Germinal center (tissue), 1 donor: ENCODE results near the gene C2orf92.

Experiments
- DNase-seq: peaks from one replicate; pipeline ENCODE4 v3.0.0; 2012; ENCODE audit warnings: mixed read lengths, low spot score

C2orf92 gene

DNA sequence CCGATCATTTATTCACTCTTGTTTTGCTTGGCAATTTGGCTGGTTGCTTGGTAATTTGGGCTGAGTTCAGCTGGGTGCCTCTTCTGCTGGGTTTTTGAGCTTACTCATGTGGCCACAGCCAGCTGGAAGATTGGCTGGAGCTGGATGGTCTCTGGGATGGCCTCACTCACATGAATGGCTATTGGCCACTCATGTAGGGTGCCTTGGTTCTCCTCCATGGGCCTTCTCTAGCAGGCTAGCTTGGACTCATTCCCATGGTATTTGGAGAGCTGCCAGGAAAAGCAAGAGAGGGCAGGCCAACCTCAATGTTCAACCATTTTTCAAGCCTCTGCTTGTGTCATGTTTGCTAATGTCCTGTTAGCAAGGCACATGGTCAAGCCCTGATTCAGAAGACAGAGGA, 60.7 kb downstream of the C2orf92 start:
- no peak for DNase-seq

DNA sequence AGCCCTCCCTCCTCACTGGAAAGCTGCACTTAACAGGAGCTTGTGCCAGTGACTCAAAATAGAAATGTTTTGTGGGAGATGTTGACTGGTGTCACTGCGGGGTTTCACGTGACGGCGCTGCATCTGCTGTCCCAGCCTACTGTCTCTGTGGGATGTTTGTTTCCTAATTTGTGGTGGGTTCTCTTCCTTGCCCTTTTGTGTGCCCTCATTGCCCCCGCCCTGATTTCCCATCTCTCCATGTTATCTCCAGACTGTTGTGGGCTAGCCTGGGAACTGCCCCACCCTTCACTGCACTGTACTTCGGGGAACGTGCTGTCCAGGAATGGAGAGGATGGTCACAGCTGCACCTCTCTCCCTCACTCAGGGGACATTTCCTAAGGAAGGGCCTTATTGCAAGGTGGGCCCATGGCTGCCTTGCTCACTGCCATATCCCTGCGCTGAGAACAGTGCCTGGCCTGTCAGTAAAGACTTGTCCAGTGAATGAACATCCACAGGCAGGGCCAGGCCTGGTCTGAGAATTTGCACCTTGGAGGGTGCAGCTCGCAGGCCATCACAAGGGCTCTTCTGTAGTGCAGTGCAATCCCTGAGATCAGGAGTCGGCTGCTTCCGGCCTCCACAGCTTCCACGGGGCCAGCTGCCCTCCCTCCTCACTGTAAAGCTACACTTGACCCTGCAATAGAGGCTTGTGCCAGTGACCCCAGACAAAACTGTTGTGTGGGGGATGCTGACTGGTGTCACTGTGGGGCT, 61.9 kb downstream of the C2orf92 start:
- DNase-seq = no peak

DNA sequence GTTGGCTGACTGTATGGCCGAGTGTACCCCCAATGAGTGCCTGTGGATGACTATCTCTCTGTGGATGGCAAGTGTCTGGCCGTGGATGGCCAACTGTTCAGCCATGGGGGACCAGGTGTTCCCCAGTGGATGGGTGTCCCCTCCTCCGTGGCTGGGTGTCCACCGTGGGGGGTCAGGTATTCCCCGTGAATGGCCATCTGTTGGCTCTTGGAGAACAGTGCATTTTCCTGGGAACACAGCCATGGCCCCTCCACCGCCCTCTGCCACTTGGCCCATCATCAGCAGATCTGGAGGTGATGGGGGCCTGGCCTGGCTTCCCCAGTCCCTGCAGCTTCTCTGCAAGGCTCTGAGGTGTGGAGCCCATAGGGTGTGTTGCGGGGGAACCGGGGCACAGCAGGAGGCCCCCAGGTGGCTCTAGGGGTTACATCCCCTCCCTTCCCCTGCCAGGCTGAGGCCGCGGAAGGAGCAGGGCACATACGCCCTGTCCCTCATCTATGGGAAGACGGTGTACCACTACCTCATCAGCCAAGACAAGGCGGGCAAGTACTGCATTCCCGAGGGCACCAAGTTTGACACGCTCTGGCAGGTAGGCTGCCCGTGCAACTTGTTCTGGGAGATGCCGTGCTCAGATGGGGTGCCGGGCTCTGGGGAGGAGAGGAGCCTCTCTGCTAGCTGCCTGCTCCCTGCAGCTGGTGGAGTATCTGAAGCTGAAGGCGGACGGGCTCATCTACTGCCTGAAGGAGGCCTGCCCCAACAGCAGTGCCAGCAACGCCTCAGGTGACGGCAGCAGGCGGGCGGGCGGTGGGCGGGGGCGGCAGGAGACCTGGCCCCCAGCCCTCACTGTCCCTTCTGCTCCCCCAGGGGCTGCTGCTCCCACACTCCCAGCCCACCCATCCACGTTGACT, 63.2 kb downstream of the C2orf92 start:
- DNase-seq = no peak

DNA sequence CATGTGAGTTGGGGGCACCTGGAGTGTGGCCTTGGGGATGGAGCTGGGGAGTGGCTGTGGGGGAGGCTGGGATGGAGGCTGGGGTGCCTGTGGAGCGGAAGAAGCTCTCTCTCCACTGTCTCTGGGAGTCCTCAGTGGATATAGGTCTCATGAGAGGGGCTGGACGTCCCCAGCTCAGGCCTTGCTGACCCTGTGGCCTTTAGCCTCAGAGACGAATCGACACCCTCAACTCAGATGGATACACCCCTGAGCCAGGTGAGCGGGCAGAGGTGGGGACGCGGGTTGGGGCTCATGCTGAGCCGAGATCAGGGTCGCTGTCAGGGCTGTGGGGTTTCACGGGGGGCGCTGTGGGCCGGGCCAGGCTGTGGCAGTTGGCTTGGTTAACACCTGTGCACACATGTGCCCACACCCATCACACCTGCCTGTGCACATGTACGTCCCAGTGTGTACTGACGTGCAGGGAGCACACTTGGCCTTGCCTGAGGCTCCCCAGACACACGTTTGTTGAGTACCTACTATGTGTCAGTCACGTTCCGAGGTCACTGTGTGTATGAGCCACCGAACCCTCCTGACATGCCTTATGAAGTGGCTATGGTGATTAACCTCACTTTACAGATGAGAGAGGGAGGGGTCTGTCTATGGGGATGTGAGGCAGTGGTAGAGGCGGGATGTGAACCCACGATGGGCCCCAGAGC, 64.0 kb downstream of the C2orf92 start:
- no peak for DNase-seq

DNA sequence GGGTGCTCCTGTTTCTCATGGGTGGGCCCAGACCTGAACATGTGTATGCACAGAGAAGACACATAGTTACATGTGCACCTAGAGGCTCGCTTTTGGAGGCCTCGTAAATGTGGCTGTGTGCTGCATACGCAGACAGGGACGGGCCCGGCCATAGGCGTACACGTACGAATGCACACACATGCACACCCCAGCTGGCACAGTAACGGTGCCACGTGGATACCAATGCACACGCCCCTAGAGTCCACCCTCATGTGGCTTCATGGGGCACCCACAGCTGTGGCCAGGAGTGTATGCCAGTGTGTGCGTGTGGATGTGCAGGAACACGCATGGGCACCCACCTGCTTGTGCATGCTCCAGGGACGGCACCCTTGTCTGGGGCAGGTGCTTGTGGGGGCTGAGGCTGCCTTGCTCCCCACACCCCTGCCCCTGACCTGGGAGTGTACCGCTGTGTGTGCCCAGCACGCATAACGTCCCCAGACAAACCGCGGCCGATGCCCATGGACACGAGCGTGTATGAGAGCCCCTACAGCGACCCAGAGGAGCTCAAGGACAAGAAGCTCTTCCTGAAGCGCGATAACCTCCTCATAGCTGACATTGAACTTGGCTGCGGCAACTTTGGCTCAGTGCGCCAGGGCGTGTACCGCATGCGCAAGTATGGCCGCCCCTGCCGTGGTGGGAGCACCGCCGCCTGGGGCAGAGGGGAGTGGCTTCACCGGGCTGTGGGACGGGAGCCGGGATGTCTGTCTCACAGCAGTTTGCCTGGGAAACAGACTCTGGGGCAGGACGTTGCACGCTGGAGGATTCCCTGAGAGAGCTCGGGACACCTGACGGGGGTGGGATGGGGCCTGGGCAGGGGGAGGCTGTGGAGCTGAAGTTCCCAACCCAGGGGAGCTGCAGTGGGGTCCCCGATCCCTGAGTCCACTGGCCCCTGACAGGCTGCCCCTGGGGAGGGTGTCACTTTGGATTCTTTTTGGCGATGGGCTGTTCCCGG, 64.8 kb downstream of the C2orf92 start:
- DNase-seq = no peak

DNA sequence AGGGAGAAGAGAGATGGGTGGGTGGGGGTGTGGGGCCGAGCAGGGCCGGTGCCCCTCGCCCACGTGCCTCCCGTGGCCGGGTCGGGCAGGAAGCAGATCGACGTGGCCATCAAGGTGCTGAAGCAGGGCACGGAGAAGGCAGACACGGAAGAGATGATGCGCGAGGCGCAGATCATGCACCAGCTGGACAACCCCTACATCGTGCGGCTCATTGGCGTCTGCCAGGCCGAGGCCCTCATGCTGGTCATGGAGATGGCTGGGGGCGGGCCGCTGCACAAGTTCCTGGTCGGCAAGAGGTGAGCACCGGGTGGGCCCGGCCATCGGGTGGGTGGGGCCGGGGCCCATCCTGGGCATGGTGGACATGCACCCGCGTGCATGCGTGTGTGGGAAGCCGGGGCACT, 65.6 kb downstream of the C2orf92 start:
- no peak for DNase-seq

DNA sequence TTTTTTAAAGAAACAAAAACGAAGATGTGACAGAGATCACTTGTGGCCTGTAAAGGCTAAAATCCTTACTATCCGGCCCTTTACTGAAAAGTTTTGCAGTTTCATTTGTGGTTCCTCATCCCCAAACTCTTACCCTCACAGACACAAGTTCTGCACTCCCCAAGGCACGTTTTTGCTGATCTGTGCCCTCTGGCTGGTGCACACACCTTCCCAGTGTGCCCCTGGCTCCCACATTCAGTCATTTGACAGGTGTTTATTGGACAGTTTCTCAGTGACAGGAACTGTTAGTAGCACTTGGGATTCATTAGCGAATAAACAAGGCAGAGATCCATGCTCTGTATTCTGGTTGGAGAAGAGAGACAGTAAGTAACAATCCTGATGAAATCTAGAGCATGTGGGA, 66.7 kb downstream of the C2orf92 start:
- no peak for DNase-seq

DNA sequence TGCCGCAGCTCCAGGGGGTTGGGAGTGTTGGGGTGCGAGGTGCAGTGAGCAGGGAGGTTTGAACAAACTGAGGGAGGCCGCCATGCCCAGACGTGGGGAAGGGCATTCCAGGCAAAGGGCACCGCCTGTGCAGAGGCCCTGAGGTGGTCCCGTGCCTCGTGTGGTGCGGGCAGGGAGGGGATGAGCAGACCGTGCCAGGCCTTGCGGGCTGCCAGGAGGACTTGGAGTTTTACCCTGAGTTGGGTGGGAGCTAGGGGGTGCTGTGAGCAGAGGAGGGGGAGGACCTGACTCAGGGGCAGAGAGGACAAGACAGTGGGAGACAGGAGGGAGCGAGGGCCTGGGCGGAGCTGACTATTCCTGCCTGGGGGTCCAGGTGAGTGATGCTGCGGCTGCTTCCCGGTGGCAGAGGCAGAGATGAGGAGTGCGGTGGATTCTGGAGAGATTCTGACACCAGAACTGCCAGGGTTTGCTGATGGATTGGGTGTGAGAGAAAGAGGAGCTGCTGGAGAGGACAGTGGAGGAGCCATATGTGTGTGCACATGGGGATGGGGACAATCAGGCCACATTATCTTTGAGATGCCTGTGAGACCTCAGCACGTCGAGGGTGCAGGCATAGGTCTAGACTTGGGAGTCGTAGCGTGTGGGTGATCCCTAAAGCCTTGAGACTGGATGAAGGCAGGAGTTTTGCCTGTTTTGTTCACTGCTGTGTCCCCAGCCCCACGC, 67.3 kb downstream of the C2orf92 start:
- no peak for DNase-seq

DNA sequence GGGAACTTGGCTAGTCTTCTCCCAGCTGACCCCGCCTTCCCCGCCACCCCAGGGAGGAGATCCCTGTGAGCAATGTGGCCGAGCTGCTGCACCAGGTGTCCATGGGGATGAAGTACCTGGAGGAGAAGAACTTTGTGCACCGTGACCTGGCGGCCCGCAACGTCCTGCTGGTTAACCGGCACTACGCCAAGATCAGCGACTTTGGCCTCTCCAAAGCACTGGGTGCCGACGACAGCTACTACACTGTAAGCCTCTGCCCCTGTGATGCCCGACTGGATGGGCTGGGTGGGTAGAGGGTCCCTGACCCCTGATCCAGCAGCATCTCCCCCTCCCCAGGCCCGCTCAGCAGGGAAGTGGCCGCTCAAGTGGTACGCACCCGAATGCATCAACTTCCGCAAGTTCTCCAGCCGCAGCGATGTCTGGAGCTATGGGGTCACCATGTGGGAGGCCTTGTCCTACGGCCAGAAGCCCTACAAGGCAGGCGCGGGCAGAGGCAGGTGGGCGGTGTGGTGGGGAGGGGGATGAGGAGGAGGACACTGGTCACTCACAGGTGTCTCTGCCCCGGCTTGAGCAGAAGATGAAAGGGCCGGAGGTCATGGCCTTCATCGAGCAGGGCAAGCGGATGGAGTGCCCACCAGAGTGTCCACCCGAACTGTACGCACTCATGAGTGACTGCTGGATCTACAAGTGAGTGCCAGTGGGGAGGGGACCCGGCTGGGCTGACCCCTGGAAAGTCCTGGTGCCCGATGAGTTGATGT, 68.1 kb downstream of the C2orf92 start:
- no peak for DNase-seq

DNA sequence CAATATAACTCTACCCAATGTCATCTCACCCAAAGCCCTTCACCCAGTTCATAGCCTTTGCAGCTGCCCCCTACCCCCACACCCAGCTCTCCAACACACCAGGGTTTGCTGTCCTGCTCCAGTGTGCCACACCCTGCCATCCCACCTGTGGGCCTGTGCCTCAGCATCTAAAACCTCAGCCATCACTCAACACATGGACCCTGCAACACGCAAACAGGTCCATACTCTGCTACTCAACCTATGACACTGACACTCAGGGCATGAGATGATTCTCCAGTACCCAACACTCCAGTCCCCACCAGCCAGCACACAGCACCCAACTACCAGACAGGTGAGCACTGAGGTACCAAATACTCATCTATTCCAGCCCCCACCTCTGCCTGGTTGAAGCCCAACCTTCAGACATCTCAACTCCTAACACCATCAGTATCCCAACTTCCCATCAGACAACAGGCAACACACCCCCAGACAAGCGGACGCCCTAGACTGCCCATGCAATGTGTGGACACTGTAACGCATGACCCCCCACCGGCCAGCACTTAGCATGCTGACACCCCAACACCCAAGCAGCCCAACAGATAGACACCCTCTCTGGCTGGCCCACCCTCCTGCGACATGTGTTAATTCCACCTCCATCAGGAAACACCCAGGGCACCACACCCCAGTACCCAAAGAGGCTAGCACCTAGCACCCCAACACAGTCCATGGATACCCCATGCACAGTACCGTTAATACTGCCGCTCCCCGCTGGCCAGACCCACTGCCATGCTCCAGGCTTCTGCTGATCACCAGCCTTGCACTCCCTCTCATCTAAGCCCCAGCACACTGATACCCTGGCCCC, 68.9 kb downstream of the C2orf92 start:
- no peak for DNase-seq

DNA sequence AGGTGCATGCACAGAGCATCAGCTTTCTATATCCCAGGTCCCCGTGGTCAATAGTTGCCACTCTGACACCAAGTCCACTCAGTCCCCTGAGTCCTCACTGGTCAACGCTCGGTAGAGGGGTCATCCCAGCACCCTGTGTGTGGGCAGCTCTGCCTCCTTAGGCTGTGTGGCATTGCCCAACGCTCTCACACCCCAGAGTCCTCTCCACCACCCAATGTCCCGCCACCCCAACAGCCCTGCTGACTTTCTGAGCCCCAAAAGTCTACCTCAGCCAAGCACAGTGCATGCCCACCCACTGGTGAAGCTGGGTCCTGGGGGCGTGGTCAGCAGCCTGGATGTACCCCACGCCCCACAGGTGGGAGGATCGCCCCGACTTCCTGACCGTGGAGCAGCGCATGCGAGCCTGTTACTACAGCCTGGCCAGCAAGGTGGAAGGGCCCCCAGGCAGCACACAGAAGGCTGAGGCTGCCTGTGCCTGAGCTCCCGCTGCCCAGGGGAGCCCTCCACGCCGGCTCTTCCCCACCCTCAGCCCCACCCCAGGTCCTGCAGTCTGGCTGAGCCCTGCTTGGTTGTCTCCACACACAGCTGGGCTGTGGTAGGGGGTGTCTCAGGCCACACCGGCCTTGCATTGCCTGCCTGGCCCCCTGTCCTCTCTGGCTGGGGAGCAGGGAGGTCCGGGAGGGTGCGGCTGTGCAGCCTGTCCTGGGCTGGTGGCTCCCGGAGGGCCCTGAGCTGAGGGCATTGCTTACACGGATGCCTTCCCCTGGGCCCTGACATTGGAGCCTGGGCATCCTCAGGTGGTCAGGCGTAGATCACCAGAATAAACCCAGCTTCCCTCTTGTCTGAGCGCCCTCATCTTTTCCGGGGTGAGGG, 69.7 kb downstream of the C2orf92 start:
- no peak for DNase-seq

DNA sequence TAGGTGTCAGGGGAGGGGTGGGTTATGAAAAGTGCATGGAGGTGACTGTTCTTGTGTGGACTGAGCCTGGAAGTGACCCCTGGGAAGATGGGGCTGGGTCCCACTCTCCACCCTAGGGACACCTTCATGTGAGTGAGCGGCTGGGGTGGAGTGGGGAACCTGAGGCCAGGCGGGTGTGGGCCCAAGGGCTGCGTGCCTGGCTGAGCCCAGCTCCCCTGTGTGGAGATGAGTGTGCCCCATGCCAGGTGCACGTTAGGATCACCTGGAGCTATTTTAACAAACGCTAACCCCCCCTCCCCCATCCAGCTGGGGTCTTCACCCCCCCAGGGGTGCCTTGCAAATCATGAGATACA, 70.4 kb downstream of the C2orf92 start:
- no peak for DNase-seq

DNA sequence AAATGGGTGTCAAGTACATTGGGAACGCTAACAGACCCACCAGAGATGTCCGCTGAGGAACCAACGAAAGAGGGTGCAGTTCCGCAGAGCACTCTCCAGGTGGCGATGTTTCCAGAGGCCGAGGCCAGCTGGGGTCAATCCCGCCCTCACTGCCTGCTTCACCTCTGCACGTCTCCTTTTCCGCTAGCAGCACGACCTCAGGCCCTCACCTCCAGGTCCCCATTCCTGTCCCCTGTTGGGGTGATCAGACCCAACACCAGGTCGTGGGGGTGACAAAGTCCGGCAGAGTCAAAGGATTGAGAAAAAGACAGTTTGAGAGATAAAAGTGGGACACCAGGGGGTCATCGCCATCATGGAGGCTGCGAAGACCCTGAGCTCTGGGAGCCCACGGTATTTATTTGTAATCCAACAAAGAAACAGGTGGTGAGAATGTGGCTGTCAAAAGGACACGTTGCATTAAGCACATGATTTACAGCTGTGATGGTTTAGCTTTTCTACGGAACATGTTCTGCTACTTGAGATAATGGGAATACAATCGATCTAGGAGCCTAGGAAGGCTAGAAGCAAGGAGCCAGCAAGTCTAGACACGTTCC, 71.2 kb downstream of the C2orf92 start:
- peak; percentile 81 for DNase-seq

DNA sequence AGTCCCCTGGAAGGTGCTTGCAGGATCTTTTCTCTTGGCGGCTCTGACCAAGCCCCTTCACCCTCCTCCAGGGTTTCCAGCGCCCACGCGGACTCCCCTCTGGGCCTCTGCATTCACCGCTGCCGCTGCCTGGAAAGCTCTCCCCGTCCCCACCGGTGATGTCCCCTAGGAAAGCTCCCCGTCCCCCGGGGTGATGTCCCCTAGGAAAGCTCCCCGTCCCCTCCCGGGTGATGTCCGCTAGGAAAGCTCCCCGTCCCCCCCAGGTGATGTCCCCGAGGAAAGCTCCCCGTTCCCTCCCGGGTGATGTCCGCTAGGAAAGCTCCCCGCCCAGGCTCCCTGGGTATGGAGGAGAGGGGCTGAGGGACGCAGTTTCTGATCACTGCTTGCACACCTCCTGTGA, 71.7 kb downstream of the C2orf92 start:
- DNase-seq = no peak

DNA sequence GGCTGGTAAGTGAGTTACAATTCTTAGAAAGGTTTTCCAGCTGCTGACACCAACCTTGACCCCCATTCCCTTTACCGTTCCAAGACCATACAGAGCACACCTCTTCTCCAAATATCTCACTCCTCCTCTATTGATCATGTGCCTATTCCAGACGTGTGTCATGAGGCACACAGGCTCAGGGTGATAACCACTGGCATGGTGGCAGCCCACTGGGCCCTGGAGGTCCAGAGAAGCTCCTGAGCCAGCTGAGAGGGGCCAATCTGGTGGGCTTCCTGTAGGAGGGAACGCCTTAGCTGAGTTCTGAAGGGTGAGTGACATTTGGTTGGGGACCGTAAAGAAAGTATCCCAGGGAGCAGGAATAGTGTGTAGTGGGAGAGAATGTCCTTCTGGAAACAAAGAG, 72.2 kb downstream of the C2orf92 start:
- no peak for DNase-seq

DNA sequence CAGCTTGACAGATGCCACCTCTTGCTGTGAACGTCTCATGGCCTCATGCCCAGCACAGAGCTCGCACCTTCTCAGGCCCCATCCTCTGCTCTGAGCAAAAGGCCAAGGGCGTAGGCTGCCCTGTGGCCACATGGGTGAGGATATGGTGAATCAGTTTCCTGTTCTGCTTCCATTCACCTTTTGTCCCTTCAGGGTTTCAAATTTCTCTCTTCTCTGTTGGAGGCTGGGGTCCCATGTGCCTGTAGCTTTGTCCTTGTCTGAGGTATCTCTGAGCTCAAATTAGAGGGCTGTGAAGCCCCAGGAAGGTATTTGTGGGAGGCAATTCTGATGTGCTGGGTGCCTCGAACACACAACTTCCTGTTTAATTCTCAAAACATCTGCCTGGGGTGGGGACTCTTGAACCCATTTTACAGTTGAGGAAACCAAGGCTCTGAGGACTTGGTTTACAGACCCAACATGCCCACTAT, 72.9 kb downstream of the C2orf92 start:
- no peak for DNase-seq

DNA sequence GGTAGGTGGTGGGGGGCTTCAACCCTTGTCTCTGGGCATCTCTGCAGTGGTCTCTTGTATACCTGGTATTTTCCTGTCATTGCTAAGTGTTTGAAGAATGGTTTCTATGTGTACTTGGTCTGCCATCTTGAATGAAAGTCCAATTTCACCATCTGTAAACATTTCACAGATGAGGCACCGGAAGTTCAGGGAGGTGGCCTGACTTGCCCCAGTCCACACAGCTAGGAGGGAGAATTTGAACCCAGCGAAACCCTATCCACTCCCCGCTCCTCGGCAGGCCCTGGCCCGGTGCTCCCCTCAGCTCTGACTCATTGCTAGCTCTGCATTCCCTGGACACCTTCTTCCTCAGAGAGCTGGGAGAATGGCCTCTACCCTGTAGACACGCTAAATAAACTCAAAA, 74.4 kb downstream of the C2orf92 start:
- DNase-seq = no peak
